Upper lobe of left lung (tissue), 4 donors: Measurements from ENCODE around the gene AJAP1.

Source experiments
- EP300 ChIP-seq, 4 donors: sonication (generic); formaldehyde crosslinking; IDR thresholded peaks; one replicate each; pipeline ENCODE4 v1.5.1; 2017; ENCODE audit warnings: antibody characterized with exemption in 4 of 4, control low read depth in 2 of 4
- POLR2A ChIP-seq, 4 donors: fragments of 450-650 bp; IDR thresholded peaks; one replicate each; pipeline ENCODE4 v1.5.1; 2016 to 2017; ENCODE audit warnings: antibody characterized with exemption in 4 of 4, mild to moderate bottlenecking in 2 of 4
- POLR2AphosphoS5 ChIP-seq, 2 donors: sonication (generic); formaldehyde crosslinking; IDR thresholded peaks; one replicate each; pipeline ENCODE4 v1.5.1; 2017; ENCODE audit warnings: antibody characterized with exemption in 2 of 2
- TF ChIP-seq, protein P1 (sequence below), 6 experiments: fragments of 450-650 bp in 4 of 6; fragments of 200-600 bp in 2 of 6; sonication (generic) in 2 of 6; IDR thresholded peaks; one replicate each; pipeline ENCODE4 v1.5.1; 2016 to 2019; ENCODE audit warnings: antibody characterized with exemption in 6 of 6

DNA sequence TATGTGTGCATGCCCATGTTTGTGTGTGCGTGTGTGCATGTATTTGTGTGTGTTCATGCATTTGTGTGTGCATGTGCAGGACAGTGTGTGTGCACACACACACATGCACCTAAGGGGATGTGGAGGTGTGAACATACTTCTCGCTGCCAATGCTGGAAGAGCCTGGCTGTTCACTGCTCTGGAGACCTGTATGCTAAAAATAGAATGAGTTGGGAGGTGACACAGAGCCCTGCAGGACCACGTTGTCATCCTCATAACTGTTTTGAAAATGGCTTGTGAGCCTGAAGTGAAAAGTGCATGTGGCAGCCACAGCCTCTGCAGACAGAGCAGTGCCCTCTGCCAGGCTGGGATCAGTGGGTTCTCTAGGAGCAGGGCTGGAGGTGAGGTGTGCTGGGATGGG is 95.8 kb downstream of the AJAP1 start:
- TF ChIP-seq EP300 (IDR thresholded peaks at IDR 0.05) (no peak), POLR2AphosphoS5 (IDR thresholded peaks at IDR 0.05) (no peak), POLR2A (IDR thresholded peaks at IDR 0.05) (no peak)
- TF ChIP-seq, protein P1, sequence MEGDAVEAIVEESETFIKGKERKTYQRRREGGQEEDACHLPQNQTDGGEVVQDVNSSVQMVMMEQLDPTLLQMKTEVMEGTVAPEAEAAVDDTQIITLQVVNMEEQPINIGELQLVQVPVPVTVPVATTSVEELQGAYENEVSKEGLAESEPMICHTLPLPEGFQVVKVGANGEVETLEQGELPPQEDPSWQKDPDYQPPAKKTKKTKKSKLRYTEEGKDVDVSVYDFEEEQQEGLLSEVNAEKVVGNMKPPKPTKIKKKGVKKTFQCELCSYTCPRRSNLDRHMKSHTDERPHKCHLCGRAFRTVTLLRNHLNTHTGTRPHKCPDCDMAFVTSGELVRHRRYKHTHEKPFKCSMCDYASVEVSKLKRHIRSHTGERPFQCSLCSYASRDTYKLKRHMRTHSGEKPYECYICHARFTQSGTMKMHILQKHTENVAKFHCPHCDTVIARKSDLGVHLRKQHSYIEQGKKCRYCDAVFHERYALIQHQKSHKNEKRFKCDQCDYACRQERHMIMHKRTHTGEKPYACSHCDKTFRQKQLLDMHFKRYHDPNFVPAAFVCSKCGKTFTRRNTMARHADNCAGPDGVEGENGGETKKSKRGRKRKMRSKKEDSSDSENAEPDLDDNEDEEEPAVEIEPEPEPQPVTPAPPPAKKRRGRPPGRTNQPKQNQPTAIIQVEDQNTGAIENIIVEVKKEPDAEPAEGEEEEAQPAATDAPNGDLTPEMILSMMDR (IDR thresholded peaks at IDR 0.05) = no peak
